ENCODE results near the gene SNAPC1. TPM values are rescaled to one million over a fixed set of nuclear protein-coding genes. Genes with fewer than 3 reads are reported as not detected.

Gene SNAPC1
- total RNA-seq, 1 experiment from 2014 or later: 8.6 TPM

GRCh38 chr14:61768240-61768639 is 6.0 kb downstream of the SNAPC1 start:
- Histone ChIP-seq H3K27me3 (ENCODE audit: control insufficient read depth, insufficient read depth, low read length) (no peaks in the 10 kb centered on the region), H3K4me3 (ENCODE audit: low read depth in 2 of 2, low read length in 2 of 2) (no peak overlapping the region), H3K9me3 (ENCODE audit: control insufficient read depth, insufficient read depth, low read depth, low read length) (no peaks in the 10 kb centered on the region), H3K4me1 (ENCODE audit: control insufficient read depth, insufficient read depth, low read length) (peaks cover 5% of the 10 kb centered on the region; the same call in 1 of the 2 replicates), H3K27ac (ENCODE audit: low read length) (no peak overlapping the region), H3K36me3 (ENCODE audit: control insufficient read depth, insufficient read depth, low read length) (peaks cover 7% of the 10 kb centered on the region)
- in situ Hi-C loops (cut with HindIII; ENCODE audit: low pct_unique_long_range_greater_than_20kb, low sequenced_read_pairs): no loop called here
- POLR2A ChIA-PET: no interaction called here
- CTCF ChIA-PET: no interaction called here
- DNase-seq (ENCODE audit: low read depth, low spot score) (no peak), ATAC-seq (no peak)
- TF ChIP-seq SIN3A (IDR thresholded peaks at IDR 0.05; ENCODE audit: borderline replicate concordance, insufficient read depth, low read depth, low read length) (no peak), POLR2AphosphoS5 (IDR thresholded peaks at IDR 0.05; ENCODE audit: low read depth, low read length) (no peak), REST (IDR thresholded peaks at IDR 0.05; ENCODE audit: insufficient read depth in 1 of 2, low read depth in 2 of 2, low read length in 1 of 2) (no peak)
- BruUV-seq (replicated peaks): no TSS peak
- intact Hi-C loops (cut with micrococcal nuclease; ENCODE audit: unreplicated experiment): no loop called here

GRCh38 chr14:61769893-61770292 is 7.7 kb downstream of the SNAPC1 start:
- peaks cover 7% of the 10 kb centered on the region for H3K36me3 ChIP-seq (ENCODE audit: control insufficient read depth, insufficient read depth, low read length)
- intact Hi-C loops (cut with micrococcal nuclease; ENCODE audit: unreplicated experiment) (no loop called here), in situ Hi-C loops (cut with HindIII; ENCODE audit: low pct_unique_long_range_greater_than_20kb, low sequenced_read_pairs) (no loop called here)
- no peak for TF ChIP-seq TCF7L2 (IDR thresholded peaks at IDR 0.05; ENCODE audit: low read depth, low read length)
- no peak for TF ChIP-seq POLR2AphosphoS5 (IDR thresholded peaks at IDR 0.05; ENCODE audit: low read depth, low read length)
- POLR2A ChIA-PET: no interaction called here
- CTCF ChIA-PET: no interaction called here
- H3K27ac ChIP-seq (ENCODE audit: low read length): no peak overlapping the region
- ATAC-seq: no peak
- BruUV-seq (replicated peaks): no TSS peak
- DNase-seq (ENCODE audit: low read depth, low spot score): no peak
- H3K27me3 ChIP-seq (ENCODE audit: control insufficient read depth, insufficient read depth, low read length): no peaks in the 10 kb centered on the region
- H3K4me3 ChIP-seq (ENCODE audit: low read depth in 2 of 2, low read length in 2 of 2): no peak overlapping the region
- no peaks in the 10 kb centered on the region; the same call in 1 of the 2 replicates for H3K4me1 ChIP-seq (ENCODE audit: control insufficient read depth, insufficient read depth, low read length)
- H3K9me3 ChIP-seq (ENCODE audit: control insufficient read depth, insufficient read depth, low read depth, low read length): no peaks in the 10 kb centered on the region

- peaks cover 12% of the 10 kb centered on the region for H3K36me3 ChIP-seq (ENCODE audit: control insufficient read depth, insufficient read depth, low read length)
- DNase-seq (ENCODE audit: low read depth, low spot score) (no peak), ATAC-seq (no peak)
- no TSS peak for BruUV-seq (replicated peaks)
- in situ Hi-C loops (cut with HindIII; ENCODE audit: low pct_unique_long_range_greater_than_20kb, low sequenced_read_pairs): no loop called here
- POLR2A ChIA-PET: no interaction called here
- TF ChIP-seq SIN3A (IDR thresholded peaks at IDR 0.05; ENCODE audit: borderline replicate concordance, insufficient read depth, low read depth, low read length): no peak
- no peak for TF ChIP-seq POLR2AphosphoS5 (IDR thresholded peaks at IDR 0.05; ENCODE audit: low read depth, low read length)
- no peak for TF ChIP-seq REST (IDR thresholded peaks at IDR 0.05; ENCODE audit: insufficient read depth in 1 of 2, low read depth in 2 of 2, low read length in 1 of 2)
- TF ChIP-seq TCF7L2 (IDR thresholded peaks at IDR 0.05; ENCODE audit: low read depth, low read length): no peak
- no peak for TF ChIP-seq CTCF (IDR thresholded peaks at IDR 0.05)
- intact Hi-C loops (cut with micrococcal nuclease; ENCODE audit: unreplicated experiment): no loop called here
- H3K27ac ChIP-seq (ENCODE audit: low read length): no peak overlapping the region
- no peaks in the 10 kb centered on the region for H3K9me3 ChIP-seq (ENCODE audit: control insufficient read depth, insufficient read depth, low read depth, low read length)
- H3K4me1 ChIP-seq (ENCODE audit: control insufficient read depth, insufficient read depth, low read length): no peaks in the 10 kb centered on the region
- H3K27me3 ChIP-seq (ENCODE audit: control insufficient read depth, insufficient read depth, low read length): no peaks in the 10 kb centered on the region
- H3K4me3 ChIP-seq (ENCODE audit: low read depth in 2 of 2, low read length in 2 of 2): no peak overlapping the region
- CTCF ChIA-PET: no interaction called here
These were observed 12.6 kb downstream of the SNAPC1 start for GRCh38 chr14:61774861-61775260.
